Neural progenitor cell (in vitro differentiated cells): Measurements from ENCODE around the gene PADI3. TPM values are rescaled to one million over a fixed set of nuclear protein-coding genes. Genes with fewer than 3 reads are reported as not detected.

ENCODE experiments used
- DNase-seq: peaks from one replicate; pipeline ENCODE4 v3.0.0-alpha.2; 2016; ENCODE audit warnings: low spot score
- H2AFZ ChIP-seq: fragments of 200-600 bp; sonication (generic); replicated peaks from 2 replicates; pipeline ENCODE4 v1.6.1; 2016; ENCODE audit warnings: antibody characterized with exemption
- H3F3A ChIP-seq: fragments of 200-600 bp; sonication (generic); 2 replicates; pipeline ENCODE4 v1.6.1; 2016; ENCODE audit warnings: antibody characterized with exemption, low read depth
- H3K27ac ChIP-seq: fragments of 200-600 bp; sonication (generic); 2 replicates; pipeline ENCODE4 v1.5.1; 2016; ENCODE audit warnings: mild to moderate bottlenecking
- H3K27me3 ChIP-seq: fragments of 200-600 bp; sonication (generic); 2 replicates; pipeline ENCODE4 v1.6.1; 2016; ENCODE audit warnings: mild to moderate bottlenecking, moderate library complexity
- H3K36me3 ChIP-seq: fragments of 200-600 bp; sonication (generic); 2 replicates; pipeline ENCODE4 v1.5.1; 2016
- H3K4me1 ChIP-seq: fragments of 200-600 bp; sonication (generic); 2 replicates; pipeline ENCODE4 v1.6.1; 2016; ENCODE audit warnings: mixed run types
- H3K4me2 ChIP-seq: fragments of 200-600 bp; sonication (generic); 2 replicates; pipeline ENCODE4 v1.6.1; 2016
- H3K4me3 ChIP-seq: fragments of 200-600 bp; sonication (generic); 2 replicates; pipeline ENCODE4 v1.5.1; 2016
- H3K79me2 ChIP-seq: fragments of 200-600 bp; sonication (generic); 2 replicates; pipeline ENCODE4 v1.6.1; 2016; ENCODE audit warnings: low read depth
- H3K9ac ChIP-seq: fragments of 200-600 bp; sonication (generic); 2 replicates; pipeline ENCODE4 v1.6.1; 2016
- H3K9me3 ChIP-seq: fragments of 200-600 bp; sonication (generic); 2 replicates; pipeline ENCODE4 v1.5.1; 2016; ENCODE audit warnings: low read depth
- H4K20me1 ChIP-seq: fragments of 200-600 bp; sonication (generic); 2 replicates; pipeline ENCODE4 v1.6.1; 2016; ENCODE audit warnings: low read depth
- H3K27ac Mint-ChIP-seq: 3 replicates; pipeline ENCODE4 v1.8.0; 2021; ENCODE audit warnings: mixed read lengths
- H3K27me3 Mint-ChIP-seq: 2 replicates; pipeline ENCODE4 v1.8.0; 2022; ENCODE audit warnings: low read depth, mild to moderate bottlenecking, inconsistent platforms, moderate library complexity, mixed read lengths; ENCODE audit not compliant: insufficient read depth
- H3K36me3 Mint-ChIP-seq: 3 replicates; pipeline ENCODE4 v1.8.0; 2021; ENCODE audit warnings: mixed read lengths
- H3K4me1 Mint-ChIP-seq: 3 replicates; pipeline ENCODE4 v1.8.0; 2021; ENCODE audit warnings: mixed read lengths
- H3K4me3 Mint-ChIP-seq: 3 replicates; pipeline ENCODE4 v1.8.0; 2021; ENCODE audit warnings: mild to moderate bottlenecking, moderate library complexity, mixed read lengths
- H3K9me3 Mint-ChIP-seq: 3 replicates; pipeline ENCODE4 v1.8.0; 2020; ENCODE audit warnings: mixed read lengths
- EZH2 ChIP-seq: fragments of 200-600 bp; sonication (generic); IDR thresholded peaks from 2 replicates; pipeline ENCODE4 v1.6.1; 2017; ENCODE audit warnings: antibody characterized with exemption, mild to moderate bottlenecking, moderate library complexity
- EZH2phosphoT487 ChIP-seq: fragments of 200-600 bp; sonication (generic); IDR thresholded peaks from 2 replicates; pipeline ENCODE4 v1.6.1; 2017; ENCODE audit warnings: antibody characterized with exemption
- total RNA-seq: library from RNA; depleted of rRNA; stranded (reverse); fragments of >200 nt; gene quantifications from 2 replicates; pipeline ENCODE4 v1.2.3, GENCODE V29; 2015; ENCODE audit warnings: low replicate concordance
- TF ChIP-seq, protein P1 (sequence below): fragments of 200-600 bp; sonication (generic); IDR thresholded peaks from 2 replicates; pipeline ENCODE4 v1.5.1; 2017; ENCODE audit warnings: antibody characterized with exemption, mild to moderate bottlenecking

The PADI3 gene
- total RNA-seq, 1 donor from 2014 or later = 1.0 TPM

GRCh38 chr1:17230671-17231310, 18.1 kb upstream of the PADI3 start:
- TF ChIP-seq, protein P1, sequence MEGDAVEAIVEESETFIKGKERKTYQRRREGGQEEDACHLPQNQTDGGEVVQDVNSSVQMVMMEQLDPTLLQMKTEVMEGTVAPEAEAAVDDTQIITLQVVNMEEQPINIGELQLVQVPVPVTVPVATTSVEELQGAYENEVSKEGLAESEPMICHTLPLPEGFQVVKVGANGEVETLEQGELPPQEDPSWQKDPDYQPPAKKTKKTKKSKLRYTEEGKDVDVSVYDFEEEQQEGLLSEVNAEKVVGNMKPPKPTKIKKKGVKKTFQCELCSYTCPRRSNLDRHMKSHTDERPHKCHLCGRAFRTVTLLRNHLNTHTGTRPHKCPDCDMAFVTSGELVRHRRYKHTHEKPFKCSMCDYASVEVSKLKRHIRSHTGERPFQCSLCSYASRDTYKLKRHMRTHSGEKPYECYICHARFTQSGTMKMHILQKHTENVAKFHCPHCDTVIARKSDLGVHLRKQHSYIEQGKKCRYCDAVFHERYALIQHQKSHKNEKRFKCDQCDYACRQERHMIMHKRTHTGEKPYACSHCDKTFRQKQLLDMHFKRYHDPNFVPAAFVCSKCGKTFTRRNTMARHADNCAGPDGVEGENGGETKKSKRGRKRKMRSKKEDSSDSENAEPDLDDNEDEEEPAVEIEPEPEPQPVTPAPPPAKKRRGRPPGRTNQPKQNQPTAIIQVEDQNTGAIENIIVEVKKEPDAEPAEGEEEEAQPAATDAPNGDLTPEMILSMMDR = no peak
- TF ChIP-seq EZH2 (no peak), EZH2phosphoT487 (no peak)
- no peak overlapping the region for H2AFZ ChIP-seq

DNA sequence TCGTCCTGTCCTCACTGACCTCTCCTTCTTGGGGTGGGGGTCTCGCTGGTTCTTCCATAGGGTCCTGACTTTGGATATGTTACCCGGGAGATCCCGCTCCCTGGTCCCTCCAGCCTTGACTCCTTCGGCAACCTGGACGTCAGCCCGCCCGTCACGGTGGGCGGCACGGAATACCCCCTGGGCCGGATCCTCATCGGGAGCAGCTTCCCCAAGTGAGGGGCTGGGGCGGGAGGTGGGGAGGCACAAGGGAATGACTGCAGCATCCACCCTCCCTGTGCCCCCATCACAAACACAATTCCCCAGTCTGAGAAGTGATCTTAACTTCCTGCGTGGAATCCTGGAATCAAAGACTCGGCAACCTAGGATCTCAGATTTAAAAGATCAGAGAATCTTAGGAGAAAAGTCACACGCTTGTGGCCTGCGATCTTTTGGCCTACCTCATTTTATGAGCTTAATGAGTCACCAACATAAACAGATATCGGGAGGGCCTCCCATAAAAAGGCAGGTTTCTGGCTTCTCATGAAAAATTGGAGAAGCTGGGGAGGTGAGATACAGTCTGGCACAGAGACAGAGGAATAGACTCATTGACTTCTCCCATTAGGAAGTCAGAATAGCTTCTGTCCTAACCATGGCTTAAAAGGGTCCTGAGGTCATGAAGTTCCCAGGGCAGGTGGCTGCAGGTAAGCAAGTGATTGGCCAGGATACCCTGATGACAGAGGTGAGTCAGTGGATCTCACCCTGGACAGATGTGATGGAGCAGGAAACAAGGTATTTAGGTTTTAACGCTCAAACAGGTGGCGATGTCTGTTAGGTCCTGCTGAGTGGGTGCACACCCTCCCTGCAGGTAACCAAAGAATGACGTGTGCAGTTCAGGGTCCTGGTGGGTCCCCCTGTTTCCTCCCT, 15.9 kb upstream of the PADI3 start:
- Histone ChIP-seq H2AFZ (no peak overlapping the region), H3F3A (no peaks in the 10 kb centered on the region), H3K4me3 (no peak overlapping the region), H3K9me3 (no peaks in the 10 kb centered on the region), H3K27ac (no peak overlapping the region), H3K4me2 (no peak overlapping the region), H3K4me1 (no peaks in the 10 kb centered on the region), H3K27me3 (no peaks in the 10 kb centered on the region), H4K20me1 (no peaks in the 10 kb centered on the region), H3K79me2 (no peaks in the 10 kb centered on the region), H3K9ac (no peak overlapping the region), H3K36me3 (no peaks in the 10 kb centered on the region)
- H3K27ac Mint-ChIP-seq = peak overlapping the region; percentile 90
- no peaks in the 10 kb centered on the region for H3K9me3 Mint-ChIP-seq
- H3K4me1 Mint-ChIP-seq = peaks cover 3% of the 10 kb centered on the region
- peaks cover 12% of the 10 kb centered on the region for H3K27me3 Mint-ChIP-seq
- TF ChIP-seq, protein P1 = no peak
- TF ChIP-seq EZH2phosphoT487 = no peak
- no peak for TF ChIP-seq EZH2
- no peak for DNase-seq
- H3K36me3 Mint-ChIP-seq = no peaks in the 10 kb centered on the region
- no peak overlapping the region for H3K4me3 Mint-ChIP-seq

More at GRCh38 chr1:17230671-17231310, 18.1 kb upstream of the PADI3 start:
- no peak overlapping the region for H3K9ac ChIP-seq
- H3K79me2 ChIP-seq = no peaks in the 10 kb centered on the region
- Mint-ChIP-seq H3K27me3 (peaks cover 4% of the 10 kb centered on the region), H3K4me1 (peaks cover 5% of the 10 kb centered on the region), H3K36me3 (no peaks in the 10 kb centered on the region), H3K9me3 (no peaks in the 10 kb centered on the region), H3K27ac (no peak overlapping the region), H3K4me3 (no peak overlapping the region)
- no peaks in the 10 kb centered on the region for H3F3A ChIP-seq
- H3K4me1 ChIP-seq = no peaks in the 10 kb centered on the region
- no peaks in the 10 kb centered on the region for H4K20me1 ChIP-seq
- H3K27me3 ChIP-seq = no peaks in the 10 kb centered on the region
- no peaks in the 10 kb centered on the region for H3K9me3 ChIP-seq
- no peak overlapping the region for H3K4me3 ChIP-seq
- no peak overlapping the region for H3K4me2 ChIP-seq
- H3K36me3 ChIP-seq = no peaks in the 10 kb centered on the region
- no peak overlapping the region for H3K27ac ChIP-seq
- DNase-seq = no peak

GRCh38 chr1:17233675-17234320, 15.1 kb upstream of the PADI3 start:
- no peak overlapping the region for H3K4me2 ChIP-seq

More at GRCh38 chr1:17233675-17234320, 15.1 kb upstream of the PADI3 start:
- no peak for DNase-seq
- H3K79me2 ChIP-seq = no peaks in the 10 kb centered on the region
- H2AFZ ChIP-seq = no peak overlapping the region
- no peaks in the 10 kb centered on the region for H3F3A ChIP-seq
- H3K27ac ChIP-seq = no peak overlapping the region
- peaks cover 12% of the 10 kb centered on the region for H3K27me3 Mint-ChIP-seq
- no peaks in the 10 kb centered on the region for H3K4me1 ChIP-seq
- no peaks in the 10 kb centered on the region for H4K20me1 ChIP-seq
- H3K4me1 Mint-ChIP-seq = peaks cover 3% of the 10 kb centered on the region
- H3K4me3 ChIP-seq = no peak overlapping the region
- no peak overlapping the region for H3K9ac ChIP-seq
- H3K27me3 ChIP-seq = no peaks in the 10 kb centered on the region
- H3K36me3 Mint-ChIP-seq = no peaks in the 10 kb centered on the region
- no peak overlapping the region for H3K4me3 Mint-ChIP-seq
- no peaks in the 10 kb centered on the region for H3K36me3 ChIP-seq
- H3K27ac Mint-ChIP-seq = peak overlapping the region; percentile 90
- no peaks in the 10 kb centered on the region for H3K9me3 Mint-ChIP-seq
- TF ChIP-seq, protein P1 = no peak
- no peak for TF ChIP-seq EZH2
- TF ChIP-seq EZH2phosphoT487 = no peak
- H3K9me3 ChIP-seq = no peaks in the 10 kb centered on the region
